ENCODE results near the gene PRRT1. TPM values are rescaled to one million over a fixed set of nuclear protein-coding genes. Genes with fewer than 3 reads are reported as not detected.
"Not testable (repeated sequence)": the region's sequence is repeated elsewhere in the genome, so short reads cannot be mapped to it uniquely, and the experiment has no call there.

The PRRT1 gene
- total RNA-seq, 1 donor, result 0.42 TPM

- H3K4me3 ChIP-seq (ENCODE audit: low read length), result peak overlapping the region; percentile 96
- H3K27me3 ChIP-seq (ENCODE audit: insufficient read depth, low read length), result no peaks in the 10 kb centered on the region
- peaks cover 70% of the 10 kb centered on the region for H3K4me1 ChIP-seq (ENCODE audit: insufficient read depth, low read length)
- no peaks in the 10 kb centered on the region for H3K9me3 ChIP-seq (ENCODE audit: low read depth, low read length)
These were observed 39.4 kb upstream of the PRRT1 start for GRCh38 chr6:32190911-32191677.

- H3K9me3 ChIP-seq (ENCODE audit: low read depth, low read length), result no peaks in the 10 kb centered on the region
- H3K27me3 ChIP-seq (ENCODE audit: insufficient read depth, low read length), result no peaks in the 10 kb centered on the region
- peaks cover 73% of the 10 kb centered on the region for H3K4me1 ChIP-seq (ENCODE audit: insufficient read depth, low read length)
- H3K4me3 ChIP-seq (ENCODE audit: low read length), result peak within 1 kb of the TSS; percentile 96
These were observed 38.5 kb upstream of the PRRT1 start, which contains the start of gene PBX2 for GRCh38 chr6:32190054-32190851. Gene PBX2 (minus strand): TSS chr6:32190202. CDS start chr6:32189915, 287 bp downstream.

- H3K9me3 ChIP-seq (ENCODE audit: low read depth, low read length), result no peaks in the 10 kb centered on the region
- H3K4me1 ChIP-seq (ENCODE audit: insufficient read depth, low read length), result peaks cover 67% of the 10 kb centered on the region
- no peaks in the 10 kb centered on the region for H3K27me3 ChIP-seq (ENCODE audit: insufficient read depth, low read length)
- H3K4me3 ChIP-seq (ENCODE audit: low read length), result peak overlapping the region; percentile 96
These were observed 38.0 kb upstream of the PRRT1 start for GRCh38 chr6:32189742-32190053.

- H3K4me3 ChIP-seq (ENCODE audit: low read length), result peak overlapping the region; percentile 96
- H3K27me3 ChIP-seq (ENCODE audit: insufficient read depth, low read length), result no peaks in the 10 kb centered on the region
- H3K9me3 ChIP-seq (ENCODE audit: low read depth, low read length), result no peaks in the 10 kb centered on the region
- H3K4me1 ChIP-seq (ENCODE audit: insufficient read depth, low read length), result peaks cover 62% of the 10 kb centered on the region
These were observed 37.5 kb upstream of the PRRT1 start for GRCh38 chr6:32189069-32189741.

- peak overlapping the region; percentile 96 for H3K4me3 ChIP-seq (ENCODE audit: low read length)
- peaks cover 57% of the 10 kb centered on the region for H3K4me1 ChIP-seq (ENCODE audit: insufficient read depth, low read length)
These were observed 36.8 kb upstream of the PRRT1 start for GRCh38 chr6:32188381-32189068.

GRCh38 chr6:32187725-32188380 lies 36.1 kb upstream of the PRRT1 start:
- H3K4me3 ChIP-seq (ENCODE audit: low read length); H3K9me3 ChIP-seq (ENCODE audit: low read depth, low read length); H3K27me3 ChIP-seq (ENCODE audit: insufficient read depth, low read length): not testable (repeated sequence)
- peaks cover 52% of the 10 kb centered on the region for H3K4me1 ChIP-seq (ENCODE audit: insufficient read depth, low read length)

More at GRCh38 chr6:32188381-32189068, 36.8 kb upstream of the PRRT1 start:
- H3K27me3 ChIP-seq (ENCODE audit: insufficient read depth, low read length), result no peaks in the 10 kb centered on the region
- no peaks in the 10 kb centered on the region for H3K9me3 ChIP-seq (ENCODE audit: low read depth, low read length)

- Histone ChIP-seq H3K9me3 (ENCODE audit: low read depth, low read length) (no peaks in the 10 kb centered on the region), H3K4me3 (ENCODE audit: low read length) (no peak overlapping the region), H3K27me3 (ENCODE audit: insufficient read depth, low read length) (no peaks in the 10 kb centered on the region), H3K4me1 (ENCODE audit: insufficient read depth, low read length) (peaks cover 56% of the 10 kb centered on the region)
These were observed 35.4 kb upstream of the PRRT1 start for GRCh38 chr6:32187009-32187709.

GRCh38 chr6:32186151-32186840 lies 34.6 kb upstream of the PRRT1 start:
- H3K4me1 ChIP-seq (ENCODE audit: insufficient read depth, low read length), result peaks cover 55% of the 10 kb centered on the region
- not testable (repeated sequence) for H3K27me3 ChIP-seq (ENCODE audit: insufficient read depth, low read length); H3K4me3 ChIP-seq (ENCODE audit: low read length)

GRCh38 chr6:32185681-32186131 lies 34.0 kb upstream of the PRRT1 start:
- peaks cover 49% of the 10 kb centered on the region for H3K4me1 ChIP-seq (ENCODE audit: insufficient read depth, low read length)
- H3K9me3 ChIP-seq (ENCODE audit: low read depth, low read length), result not testable (repeated sequence)

More at GRCh38 chr6:32186151-32186840, 34.6 kb upstream of the PRRT1 start:
- H3K9me3 ChIP-seq (ENCODE audit: low read depth, low read length), result not testable (repeated sequence)

GRCh38 chr6:32184084-32184640 lies 32.4 kb upstream of the PRRT1 start, which contains the start of gene AGER:
Gene AGER (minus strand): TSS chr6:32184253. CDS start chr6:32184222, 31 bp downstream.
- H3K27me3 ChIP-seq (ENCODE audit: insufficient read depth, low read length), result no peaks in the 10 kb centered on the region
- no peaks in the 10 kb centered on the region for H3K9me3 ChIP-seq (ENCODE audit: low read depth, low read length)
- H3K4me1 ChIP-seq (ENCODE audit: insufficient read depth, low read length), result peaks cover 54% of the 10 kb centered on the region
- no peak within 1 kb of the TSS for H3K4me3 ChIP-seq (ENCODE audit: low read length)

More at GRCh38 chr6:32185681-32186131, 34.0 kb upstream of the PRRT1 start:
- not testable (repeated sequence) for H3K4me3 ChIP-seq (ENCODE audit: low read length); H3K27me3 ChIP-seq (ENCODE audit: insufficient read depth, low read length)

GRCh38 chr6:32183483-32184083 lies 31.8 kb upstream of the PRRT1 start:
- Histone ChIP-seq H3K4me1 (ENCODE audit: insufficient read depth, low read length) (peaks cover 54% of the 10 kb centered on the region), H3K27me3 (ENCODE audit: insufficient read depth, low read length) (no peaks in the 10 kb centered on the region), H3K4me3 (ENCODE audit: low read length) (no peak overlapping the region), H3K9me3 (ENCODE audit: low read depth, low read length) (no peaks in the 10 kb centered on the region)

- H3K4me3 ChIP-seq (ENCODE audit: low read length), result no peak overlapping the region
- H3K27me3 ChIP-seq (ENCODE audit: insufficient read depth, low read length), result no peaks in the 10 kb centered on the region
- peaks cover 50% of the 10 kb centered on the region for H3K4me1 ChIP-seq (ENCODE audit: insufficient read depth, low read length)
- H3K9me3 ChIP-seq (ENCODE audit: low read depth, low read length), result no peaks in the 10 kb centered on the region
These were observed 31.3 kb upstream of the PRRT1 start for GRCh38 chr6:32183030-32183429.

GRCh38 chr6:32182555-32182981 lies 30.8 kb upstream of the PRRT1 start:
- no peaks in the 10 kb centered on the region for H3K9me3 ChIP-seq (ENCODE audit: low read depth, low read length)
- no peak overlapping the region for H3K4me3 ChIP-seq (ENCODE audit: low read length)
- H3K4me1 ChIP-seq (ENCODE audit: insufficient read depth, low read length), result peaks cover 47% of the 10 kb centered on the region
- H3K27me3 ChIP-seq (ENCODE audit: insufficient read depth, low read length), result no peaks in the 10 kb centered on the region

All from mononuclear cell (primary cell).